ENCODE results near the gene ACTN1. TPM values are rescaled to one million over a fixed set of nuclear protein-coding genes. Genes with fewer than 3 reads are reported as not detected.

The ACTN1 gene
- total and polyA plus RNA-seq, 3 experiments from 2014 or later = 47.4 to 53.3 (median 52.7) TPM

GRCh38 chr14:68840454-68840853, 138.6 kb downstream of the ACTN1 start:
- CTCF ChIA-PET = no interaction called here
- H3K4me1 Mint-ChIP-seq = peaks cover 31 to 50% (median 32%) of the 10 kb centered on the region in 3 donors
- H3K27me3 Mint-ChIP-seq = peaks cover 3 to 23% of the 10 kb centered on the region in 2 donors
- H3K9me3 Mint-ChIP-seq = peaks cover 13 to 20% (median 16%) of the 10 kb centered on the region in 5 donors
- H3K27ac Mint-ChIP-seq = peak overlapping the region in 2 of 8 donors; percentile 33 to 45
- Histone ChIP-seq H3K4me3 (ENCODE audit: low read length) (no peak overlapping the region), H3K36me3 (ENCODE audit: insufficient read depth, low read length) (no peaks in the 10 kb centered on the region), H3K9me3 (ENCODE audit: low read length) (no peaks in the 10 kb centered on the region), H3K27ac (ENCODE audit: low read depth, low read length) (no peak overlapping the region), H3K27me3 (ENCODE audit: insufficient read depth, low read length, poor library complexity, severe bottlenecking) (no peaks in the 10 kb centered on the region), H3K4me1 (ENCODE audit: insufficient read depth, low read length) (peaks cover 9% of the 10 kb centered on the region)
- POLR2A ChIA-PET = no interaction called here
- DNase-seq = no peak
- no peak overlapping the region for H3K4me3 Mint-ChIP-seq
- H3K36me3 Mint-ChIP-seq = peaks cover 0 to 18% (median 8%) of the 10 kb centered on the region in 3 donors

GRCh38 chr14:68836082-68836481, 143.0 kb downstream of the ACTN1 start:
- Mint-ChIP-seq H3K9me3 (peaks cover 22 to 42% (median 24%) of the 10 kb centered on the region in 5 donors), H3K27ac (peak overlapping the region in 1 of 8 donors; percentile 66), H3K36me3 (peaks cover 0 to 48% (median 8%) of the 10 kb centered on the region in 3 donors), H3K4me1 (peaks cover 6 to 21% (median 7%) of the 10 kb centered on the region in 3 donors), H3K27me3 (peaks cover 6 to 18% of the 10 kb centered on the region in 2 donors), H3K4me3 (no peak overlapping the region)
- ChIA-PET POLR2A (no interaction called here), CTCF (no interaction called here)
- no peaks in the 10 kb centered on the region for H3K4me1 ChIP-seq (ENCODE audit: insufficient read depth, low read length)
- H3K27ac ChIP-seq (ENCODE audit: low read depth, low read length) = no peak overlapping the region
- no peak for DNase-seq
- H3K36me3 ChIP-seq (ENCODE audit: insufficient read depth, low read length) = no peaks in the 10 kb centered on the region
- no peak overlapping the region for H3K4me3 ChIP-seq (ENCODE audit: low read length)
- H3K27me3 ChIP-seq (ENCODE audit: insufficient read depth, low read length, poor library complexity, severe bottlenecking) = no peaks in the 10 kb centered on the region
- H3K9me3 ChIP-seq (ENCODE audit: low read length) = no peaks in the 10 kb centered on the region

GRCh38 chr14:68834816-68835215, 144.3 kb downstream of the ACTN1 start:
- Mint-ChIP-seq H3K27me3 (peaks cover 9 to 18% of the 10 kb centered on the region in 2 donors), H3K4me3 (no peak overlapping the region), H3K4me1 (peaks cover 0 to 12% (median 3%) of the 10 kb centered on the region in 3 donors), H3K9me3 (peaks cover 22 to 42% (median 24%) of the 10 kb centered on the region in 5 donors), H3K27ac (no peak overlapping the region), H3K36me3 (peaks cover 0 to 48% (median 8%) of the 10 kb centered on the region in 3 donors)
- no peak for DNase-seq
- ChIA-PET CTCF (no interaction called here), POLR2A (no interaction called here)
- Histone ChIP-seq H3K27me3 (ENCODE audit: insufficient read depth, low read length, poor library complexity, severe bottlenecking) (no peaks in the 10 kb centered on the region), H3K36me3 (ENCODE audit: insufficient read depth, low read length) (no peaks in the 10 kb centered on the region), H3K4me1 (ENCODE audit: insufficient read depth, low read length) (no peaks in the 10 kb centered on the region), H3K27ac (ENCODE audit: low read depth, low read length) (no peak overlapping the region), H3K9me3 (ENCODE audit: low read length) (no peaks in the 10 kb centered on the region), H3K4me3 (ENCODE audit: low read length) (no peak overlapping the region)

GRCh38 chr14:68828698-68829097, 150.4 kb downstream of the ACTN1 start:
- CTCF ChIA-PET = interaction anchor here (1.1 to 1.2 kb wide), 2 partner anchors 12 to 15 kb away, joined by 3 to 7 read pairs; no protein-coding TSS in a partner anchor
- H3K4me1 Mint-ChIP-seq = peaks cover 0 to 5% (median 0%) of the 10 kb centered on the region in 3 donors
- H3K27me3 ChIP-seq (ENCODE audit: insufficient read depth, low read length, poor library complexity, severe bottlenecking) = no peaks in the 10 kb centered on the region
- peaks cover 0 to 9% of the 10 kb centered on the region in 2 donors for H3K27me3 Mint-ChIP-seq
- no peaks in the 10 kb centered on the region for H3K36me3 ChIP-seq (ENCODE audit: insufficient read depth, low read length)
- no peak overlapping the region for H3K27ac ChIP-seq (ENCODE audit: low read depth, low read length)
- no peaks in the 10 kb centered on the region for H3K9me3 ChIP-seq (ENCODE audit: low read length)
- no peak for DNase-seq
- POLR2A ChIA-PET = interaction anchor here (1.0 kb wide), 1 partner anchor 618 kb away, joined by 5 read pairs; no protein-coding TSS in a partner anchor
- no peak overlapping the region for H3K27ac Mint-ChIP-seq
- peaks cover 0 to 15% (median 0%) of the 10 kb centered on the region in 3 donors for H3K36me3 Mint-ChIP-seq
- H3K4me1 ChIP-seq (ENCODE audit: insufficient read depth, low read length) = peaks cover 7% of the 10 kb centered on the region
- H3K4me3 ChIP-seq (ENCODE audit: low read length) = no peak overlapping the region
- peaks cover 0 to 10% (median 5%) of the 10 kb centered on the region in 5 donors for H3K9me3 Mint-ChIP-seq
- H3K4me3 Mint-ChIP-seq = no peak overlapping the region

GRCh38 chr14:68825729-68826128, 153.4 kb downstream of the ACTN1 start:
- no peaks in the 10 kb centered on the region for H3K27me3 Mint-ChIP-seq
- POLR2A ChIA-PET = no interaction called here
- peak overlapping the region in 1 of 8 donors; percentile 42 for H3K27ac Mint-ChIP-seq
- H3K4me1 Mint-ChIP-seq = peaks cover 8 to 13% (median 11%) of the 10 kb centered on the region in 3 donors
- peaks cover 25% of the 10 kb centered on the region for H3K4me1 ChIP-seq (ENCODE audit: insufficient read depth, low read length)
- no peaks in the 10 kb centered on the region for H3K9me3 Mint-ChIP-seq
- no peak overlapping the region for H3K4me3 ChIP-seq (ENCODE audit: low read length)
- no peak for DNase-seq
- H3K36me3 Mint-ChIP-seq = no peaks in the 10 kb centered on the region
- H3K27ac ChIP-seq (ENCODE audit: low read depth, low read length) = no peak overlapping the region
- H3K27me3 ChIP-seq (ENCODE audit: insufficient read depth, low read length, poor library complexity, severe bottlenecking) = no peaks in the 10 kb centered on the region
- CTCF ChIA-PET = interaction anchor here (1.1 to 3.4 kb wide), 7 partner anchors 9 to 882 kb away, joined by 3 to 19 read pairs (median 6); no protein-coding TSS in a partner anchor
- no peak overlapping the region for H3K4me3 Mint-ChIP-seq
- H3K36me3 ChIP-seq (ENCODE audit: insufficient read depth, low read length) = no peaks in the 10 kb centered on the region
- H3K9me3 ChIP-seq (ENCODE audit: low read length) = no peaks in the 10 kb centered on the region

- ChIA-PET CTCF (interaction anchor here (0.9 to 3.4 kb wide), 9 partner anchors 8 to 881 kb away, joined by 3 to 19 read pairs (median 5); no protein-coding TSS in a partner anchor), POLR2A (no interaction called here)
- Mint-ChIP-seq H3K27ac (no peak overlapping the region), H3K27me3 (no peaks in the 10 kb centered on the region), H3K36me3 (no peaks in the 10 kb centered on the region), H3K9me3 (no peaks in the 10 kb centered on the region), H3K4me1 (peaks cover 18 to 22% (median 21%) of the 10 kb centered on the region in 3 donors), H3K4me3 (no peak overlapping the region)
- Histone ChIP-seq H3K9me3 (ENCODE audit: low read length) (no peaks in the 10 kb centered on the region), H3K27ac (ENCODE audit: low read depth, low read length) (no peak overlapping the region), H3K4me1 (ENCODE audit: insufficient read depth, low read length) (peaks cover 35% of the 10 kb centered on the region), H3K27me3 (ENCODE audit: insufficient read depth, low read length, poor library complexity, severe bottlenecking) (no peaks in the 10 kb centered on the region), H3K36me3 (ENCODE audit: insufficient read depth, low read length) (no peaks in the 10 kb centered on the region), H3K4me3 (ENCODE audit: low read length) (no peak overlapping the region)
- peak in 1 of 5 donors; percentile 24 for DNase-seq
These were observed 154.4 kb downstream of the ACTN1 start for GRCh38 chr14:68824517-68825347.

GRCh38 chr14:68824207-68824516, 154.9 kb downstream of the ACTN1 start:
- no peak overlapping the region for H3K4me3 ChIP-seq (ENCODE audit: low read length)
- Mint-ChIP-seq H3K27ac (peak overlapping the region in 3 of 8 donors; percentile 57 to 75 (median 58)), H3K27me3 (no peaks in the 10 kb centered on the region), H3K4me3 (no peak overlapping the region), H3K4me1 (peaks cover 24 to 27% (median 26%) of the 10 kb centered on the region in 3 donors), H3K9me3 (no peaks in the 10 kb centered on the region), H3K36me3 (no peaks in the 10 kb centered on the region)
- CTCF ChIA-PET = interaction anchor here (1.1 to 2.7 kb wide), 4 partner anchors 34 to 576 kb away, joined by 4 to 9 read pairs (median 6); no protein-coding TSS in a partner anchor
- H3K36me3 ChIP-seq (ENCODE audit: insufficient read depth, low read length) = no peaks in the 10 kb centered on the region
- POLR2A ChIA-PET = no interaction called here
- no peaks in the 10 kb centered on the region for H3K9me3 ChIP-seq (ENCODE audit: low read length)
- peaks cover 40% of the 10 kb centered on the region for H3K4me1 ChIP-seq (ENCODE audit: insufficient read depth, low read length)
- H3K27me3 ChIP-seq (ENCODE audit: insufficient read depth, low read length, poor library complexity, severe bottlenecking) = no peaks in the 10 kb centered on the region
- no peak overlapping the region for H3K27ac ChIP-seq (ENCODE audit: low read depth, low read length)
- DNase-seq = no peak

Measured in CD8-positive, alpha-beta memory T cell (primary cell).